GM23338 (cell line): Measurements from ENCODE around the gene GRB14. TPM values are rescaled to one million over a fixed set of nuclear protein-coding genes. Genes with fewer than 3 reads are reported as not detected.

ENCODE experiments used
- ATAC-seq: fragments of 200-7000 bp; cut with Tn5 transposase; 3 replicates; pipeline ENCODE4 v1.9.1; 2020
- DNase-seq: peaks from one replicate; pipeline ENCODE4 v3.0.0-alpha.2; 2015; ENCODE audit warnings: low spot score
- H2AFZ ChIP-seq: fragments of 200-600 bp; sonication (generic); 2 replicates; pipeline ENCODE4 v1.8.0; 2016; ENCODE audit warnings: antibody characterized with exemption, mild to moderate bottlenecking, moderate library complexity
- H3F3A ChIP-seq: fragments of 200-600 bp; sonication (generic); replicated peaks from 2 replicates; pipeline ENCODE4 v1.8.0; 2017; ENCODE audit warnings: antibody characterized with exemption, mixed run types, low read depth
- H3K27ac ChIP-seq: fragments of 200-600 bp; sonication (generic); 2 replicates; pipeline ENCODE4 v1.6.1; 2016; ENCODE audit warnings: low read depth
- H3K27me3 ChIP-seq: fragments of 200-600 bp; sonication (generic); 2 replicates; pipeline ENCODE4 v1.8.0; 2016; ENCODE audit warnings: mild to moderate bottlenecking, mixed run types, moderate library complexity; ENCODE audit not compliant: insufficient read depth
- H3K36me3 ChIP-seq: fragments of 200-600 bp; sonication (generic); 2 replicates; pipeline ENCODE4 v1.8.0; 2016; ENCODE audit warnings: mild to moderate bottlenecking; ENCODE audit not compliant: insufficient read depth
- H3K4me1 ChIP-seq: fragments of 200-600 bp; sonication (generic); 2 replicates; pipeline ENCODE4 v1.8.0; 2016; ENCODE audit warnings: mild to moderate bottlenecking, moderate library complexity; ENCODE audit not compliant: insufficient read depth
- H3K4me2 ChIP-seq: fragments of 200-600 bp; sonication (generic); 2 replicates; pipeline ENCODE4 v1.7.1; 2017; ENCODE audit warnings: mixed run types
- H3K4me3 ChIP-seq: fragments of 200-600 bp; sonication (generic); 2 replicates; pipeline ENCODE4 v1.6.1; 2016; ENCODE audit warnings: mixed run types
- H3K79me2 ChIP-seq: fragments of 200-600 bp; sonication (generic); replicated peaks from 2 replicates; pipeline ENCODE4 v1.8.0; 2017; ENCODE audit warnings: mild to moderate bottlenecking; ENCODE audit not compliant: insufficient read depth
- H3K9me2 ChIP-seq: fragments of 200-600 bp; sonication (generic); 2 replicates; pipeline ENCODE4 v1.8.0; 2017; ENCODE audit not compliant: insufficient read depth
- H4K20me1 ChIP-seq: fragments of 200-600 bp; sonication (generic); replicated peaks from 2 replicates; pipeline ENCODE4 v1.8.0; 2017; ENCODE audit warnings: mild to moderate bottlenecking; ENCODE audit not compliant: insufficient read depth
- H3K27ac Mint-ChIP-seq: 2 replicates; pipeline ENCODE4 v1.8.0; 2020; ENCODE audit warnings: inconsistent platforms, mild to moderate bottlenecking, moderate library complexity, mixed read lengths
- H3K27me3 Mint-ChIP-seq: 3 replicates; pipeline ENCODE4 v1.8.0; 2022; ENCODE audit warnings: low read depth, mild to moderate bottlenecking, moderate library complexity, mixed read lengths, inconsistent platforms; ENCODE audit not compliant: insufficient read depth, poor library complexity
- H3K36me3 Mint-ChIP-seq: 3 replicates; pipeline ENCODE4 v1.8.0; 2021; ENCODE audit warnings: low read depth, mild to moderate bottlenecking, inconsistent platforms, moderate library complexity, mixed read lengths
- H3K4me1 Mint-ChIP-seq: 3 replicates; pipeline ENCODE4 v1.8.0; 2020; ENCODE audit warnings: mild to moderate bottlenecking, inconsistent platforms, mixed read lengths
- H3K4me3 Mint-ChIP-seq: 3 replicates; pipeline ENCODE4 v1.8.0; 2021; ENCODE audit warnings: moderate library complexity, mild to moderate bottlenecking, inconsistent platforms, mixed read lengths
- H3K9me3 Mint-ChIP-seq: 3 replicates; pipeline ENCODE4 v1.8.0; 2020; ENCODE audit warnings: moderate library complexity, mild to moderate bottlenecking, inconsistent platforms, mixed read lengths
- EZH2 ChIP-seq: fragments of 200-600 bp; sonication (generic); IDR thresholded peaks from one replicate; pipeline ENCODE4 v1.8.0; 2017; ENCODE audit warnings: antibody characterized with exemption, mild to moderate bottlenecking, low read depth; ENCODE audit not compliant: unreplicated experiment
- STAT1 ChIP-seq: IDR thresholded peaks from one replicate; pipeline ENCODE4 v1.6.1; 2016; ENCODE audit warnings: antibody characterized with exemption; ENCODE audit not compliant: unreplicated experiment
- polyA plus RNA-seq: library from polyadenylated mRNA; unstranded; fragments of >200 nt; fragmentation: Nextera tagmentation; extraction: Ambion mirVana; gene quantifications from 2 replicates; pipeline ENCODE4 v1.2.1, GENCODE V29; 2016
- total RNA-seq: library from RNA; depleted of rRNA; stranded (reverse); fragments of >200 nt; shearing (Covaris generic); gene quantifications from 2 replicates; pipeline ENCODE4 v1.2.3, GENCODE V29; 2014
- TF ChIP-seq, protein P1 (sequence below): fragments of 250-450 bp; sonication (Bioruptor Pico); IDR thresholded peaks from 2 replicates; pipeline ENCODE4 v1.5.0; 2020; ENCODE audit warnings: mild to moderate bottlenecking, moderate library complexity
- TF ChIP-seq, protein P2 (sequence below), 2 experiments: fragments of 200-600 bp in 1 of 2; sonication (generic) in 1 of 2; conservative IDR thresholded peaks; 2 replicates each; pipeline versions ENCODE4 v1.5.1 to v1.6.1; 2016 to 2017; ENCODE audit warnings: antibody characterized with exemption in 2 of 2, low read depth in 2 of 2, mild to moderate bottlenecking in 2 of 2, moderate library complexity in 1 of 2

The GRB14 gene
- total and polyA plus RNA-seq, 2 experiments from 2014 or later: 16.0 to 28.9 TPM

DNA sequence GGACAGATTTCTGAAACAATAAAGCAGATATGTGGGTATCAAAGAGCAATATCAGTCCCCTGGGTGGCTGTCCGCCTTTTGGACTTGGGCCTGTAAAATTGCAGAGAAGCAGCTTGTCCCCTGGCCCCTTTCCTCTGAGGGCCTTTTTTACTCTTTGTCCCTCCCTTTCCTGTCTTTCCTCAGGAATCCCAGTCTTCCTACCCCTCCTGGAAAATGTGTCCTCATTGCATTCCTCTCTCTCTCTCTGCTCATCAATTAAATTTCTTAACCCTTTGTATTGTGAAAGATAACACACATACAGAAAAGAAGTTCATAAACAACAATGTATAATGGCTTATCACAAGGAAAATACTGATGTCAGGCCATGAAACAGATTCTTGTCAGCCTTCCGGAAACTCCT lies 3.0 kb upstream of the GRB14 start:
- Histone ChIP-seq H3K79me2 (no peaks in the 10 kb centered on the region), H3K9me2 (no peaks in the 10 kb centered on the region), H3K4me2 (no peak overlapping the region), H3K4me1 (peaks cover 29% of the 10 kb centered on the region), H4K20me1 (no peaks in the 10 kb centered on the region), H3K27me3 (no peaks in the 10 kb centered on the region), H3K27ac (no peak overlapping the region), H3F3A (no peaks in the 10 kb centered on the region), H3K36me3 (no peaks in the 10 kb centered on the region), H3K4me3 (no peak overlapping the region), H2AFZ (peak overlapping the region; percentile 56; the same call in 1 of the 2 replicates)
- no peaks in the 10 kb centered on the region for H3K9me3 Mint-ChIP-seq
- 0 out of 3 replicates have a peak, but pooled peaks cover under 1% of the 10 kb centered on the region for H3K36me3 Mint-ChIP-seq
- H3K27ac Mint-ChIP-seq: peak overlapping the region; percentile 45; the same call in 1 of the 2 replicates
- peaks cover 5% of the 10 kb centered on the region for H3K27me3 Mint-ChIP-seq
- TF ChIP-seq, protein P1, sequence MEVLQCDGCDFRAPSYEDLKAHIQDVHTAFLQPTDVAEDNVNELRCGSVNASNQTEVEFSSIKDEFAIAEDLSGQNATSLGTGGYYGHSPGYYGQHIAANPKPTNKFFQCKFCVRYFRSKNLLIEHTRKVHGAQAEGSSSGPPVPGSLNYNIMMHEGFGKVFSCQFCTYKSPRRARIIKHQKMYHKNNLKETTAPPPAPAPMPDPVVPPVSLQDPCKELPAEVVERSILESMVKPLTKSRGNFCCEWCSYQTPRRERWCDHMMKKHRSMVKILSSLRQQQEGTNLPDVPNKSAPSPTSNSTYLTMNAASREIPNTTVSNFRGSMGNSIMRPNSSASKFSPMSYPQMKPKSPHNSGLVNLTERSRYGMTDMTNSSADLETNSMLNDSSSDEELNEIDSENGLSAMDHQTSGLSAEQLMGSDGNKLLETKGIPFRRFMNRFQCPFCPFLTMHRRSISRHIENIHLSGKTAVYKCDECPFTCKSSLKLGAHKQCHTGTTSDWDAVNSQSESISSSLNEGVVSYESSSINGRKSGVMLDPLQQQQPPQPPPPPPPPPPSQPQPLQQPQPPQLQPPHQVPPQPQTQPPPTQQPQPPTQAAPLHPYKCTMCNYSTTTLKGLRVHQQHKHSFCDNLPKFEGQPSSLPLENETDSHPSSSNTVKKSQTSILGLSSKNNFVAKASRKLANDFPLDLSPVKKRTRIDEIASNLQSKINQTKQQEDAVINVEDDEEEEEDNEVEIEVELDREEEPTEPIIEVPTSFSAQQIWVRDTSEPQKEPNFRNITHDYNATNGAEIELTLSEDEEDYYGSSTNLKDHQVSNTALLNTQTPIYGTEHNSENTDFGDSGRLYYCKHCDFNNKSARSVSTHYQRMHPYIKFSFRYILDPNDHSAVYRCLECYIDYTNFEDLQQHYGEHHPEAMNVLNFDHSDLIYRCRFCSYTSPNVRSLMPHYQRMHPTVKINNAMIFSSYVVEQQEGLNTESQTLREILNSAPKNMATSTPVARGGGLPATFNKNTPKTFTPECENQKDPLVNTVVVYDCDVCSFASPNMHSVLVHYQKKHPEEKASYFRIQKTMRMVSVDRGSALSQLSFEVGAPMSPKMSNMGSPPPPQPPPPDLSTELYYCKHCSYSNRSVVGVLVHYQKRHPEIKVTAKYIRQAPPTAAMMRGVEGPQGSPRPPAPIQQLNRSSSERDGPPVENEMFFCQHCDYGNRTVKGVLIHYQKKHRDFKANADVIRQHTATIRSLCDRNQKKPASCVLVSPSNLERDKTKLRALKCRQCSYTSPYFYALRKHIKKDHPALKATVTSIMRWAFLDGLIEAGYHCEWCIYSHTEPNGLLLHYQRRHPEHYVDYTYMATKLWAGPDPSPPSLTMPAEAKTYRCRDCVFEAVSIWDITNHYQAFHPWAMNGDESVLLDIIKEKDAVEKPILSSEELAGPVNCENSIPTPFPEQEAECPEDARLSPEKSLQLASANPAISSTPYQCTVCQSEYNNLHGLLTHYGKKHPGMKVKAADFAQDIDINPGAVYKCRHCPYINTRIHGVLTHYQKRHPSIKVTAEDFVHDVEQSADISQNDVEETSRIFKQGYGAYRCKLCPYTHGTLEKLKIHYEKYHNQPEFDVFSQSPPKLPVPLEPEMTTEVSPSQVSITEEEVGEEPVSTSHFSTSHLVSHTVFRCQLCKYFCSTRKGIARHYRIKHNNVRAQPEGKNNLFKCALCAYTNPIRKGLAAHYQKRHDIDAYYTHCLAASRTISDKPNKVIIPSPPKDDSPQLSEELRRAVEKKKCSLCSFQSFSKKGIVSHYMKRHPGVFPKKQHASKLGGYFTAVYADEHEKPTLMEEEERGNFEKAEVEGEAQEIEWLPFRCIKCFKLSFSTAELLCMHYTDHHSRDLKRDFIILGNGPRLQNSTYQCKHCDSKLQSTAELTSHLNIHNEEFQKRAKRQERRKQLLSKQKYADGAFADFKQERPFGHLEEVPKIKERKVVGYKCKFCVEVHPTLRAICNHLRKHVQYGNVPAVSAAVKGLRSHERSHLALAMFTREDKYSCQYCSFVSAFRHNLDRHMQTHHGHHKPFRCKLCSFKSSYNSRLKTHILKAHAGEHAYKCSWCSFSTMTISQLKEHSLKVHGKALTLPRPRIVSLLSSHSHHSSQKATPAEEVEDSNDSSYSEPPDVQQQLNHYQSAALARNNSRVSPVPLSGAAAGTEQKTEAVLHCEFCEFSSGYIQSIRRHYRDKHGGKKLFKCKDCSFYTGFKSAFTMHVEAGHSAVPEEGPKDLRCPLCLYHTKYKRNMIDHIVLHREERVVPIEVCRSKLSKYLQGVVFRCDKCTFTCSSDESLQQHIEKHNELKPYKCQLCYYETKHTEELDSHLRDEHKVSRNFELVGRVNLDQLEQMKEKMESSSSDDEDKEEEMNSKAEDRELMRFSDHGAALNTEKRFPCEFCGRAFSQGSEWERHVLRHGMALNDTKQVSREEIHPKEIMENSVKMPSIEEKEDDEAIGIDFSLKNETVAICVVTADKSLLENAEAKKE (CRISPR knock-in tag): no peak
- no peak for TF ChIP-seq EZH2
- TF ChIP-seq, protein P2, sequence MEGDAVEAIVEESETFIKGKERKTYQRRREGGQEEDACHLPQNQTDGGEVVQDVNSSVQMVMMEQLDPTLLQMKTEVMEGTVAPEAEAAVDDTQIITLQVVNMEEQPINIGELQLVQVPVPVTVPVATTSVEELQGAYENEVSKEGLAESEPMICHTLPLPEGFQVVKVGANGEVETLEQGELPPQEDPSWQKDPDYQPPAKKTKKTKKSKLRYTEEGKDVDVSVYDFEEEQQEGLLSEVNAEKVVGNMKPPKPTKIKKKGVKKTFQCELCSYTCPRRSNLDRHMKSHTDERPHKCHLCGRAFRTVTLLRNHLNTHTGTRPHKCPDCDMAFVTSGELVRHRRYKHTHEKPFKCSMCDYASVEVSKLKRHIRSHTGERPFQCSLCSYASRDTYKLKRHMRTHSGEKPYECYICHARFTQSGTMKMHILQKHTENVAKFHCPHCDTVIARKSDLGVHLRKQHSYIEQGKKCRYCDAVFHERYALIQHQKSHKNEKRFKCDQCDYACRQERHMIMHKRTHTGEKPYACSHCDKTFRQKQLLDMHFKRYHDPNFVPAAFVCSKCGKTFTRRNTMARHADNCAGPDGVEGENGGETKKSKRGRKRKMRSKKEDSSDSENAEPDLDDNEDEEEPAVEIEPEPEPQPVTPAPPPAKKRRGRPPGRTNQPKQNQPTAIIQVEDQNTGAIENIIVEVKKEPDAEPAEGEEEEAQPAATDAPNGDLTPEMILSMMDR (conservative IDR thresholded peaks at IDR 0.05; ENCODE audit: low read depth in 2 of 2): no peak
- TF ChIP-seq STAT1: no peak
- ATAC-seq: no peak
- peaks cover 31% of the 10 kb centered on the region for H3K4me1 Mint-ChIP-seq
- peak; percentile 59 for DNase-seq
- H3K4me3 Mint-ChIP-seq: no peak overlapping the region
